Measurements from ENCODE around the gene GFI1B.

- TF ChIP-seq CTCF (IDR thresholded peaks at IDR 0.05; ENCODE audit: low read depth, low read length, missing input control) = no peak
- TF ChIP-seq YY1 (IDR thresholded peaks at IDR 0.05) = no peak
- no peak for TF ChIP-seq SP1 (IDR thresholded peaks at IDR 0.05)
Measured at GRCh38 chr9:133009906-133010582, 31.6 kb downstream of the GFI1B start.
